HG03457 (cell line): ENCODE data around the gene LAMA4.

Experiments
- ATAC-seq: cut with Tn5 transposase; IDR thresholded peaks from one replicate; pipeline ENCODE4 v1.9.1; 2021; ENCODE audit warnings: moderate number of reproducible peaks; ENCODE audit not compliant: unreplicated experiment

The LAMA4 gene, protein sequence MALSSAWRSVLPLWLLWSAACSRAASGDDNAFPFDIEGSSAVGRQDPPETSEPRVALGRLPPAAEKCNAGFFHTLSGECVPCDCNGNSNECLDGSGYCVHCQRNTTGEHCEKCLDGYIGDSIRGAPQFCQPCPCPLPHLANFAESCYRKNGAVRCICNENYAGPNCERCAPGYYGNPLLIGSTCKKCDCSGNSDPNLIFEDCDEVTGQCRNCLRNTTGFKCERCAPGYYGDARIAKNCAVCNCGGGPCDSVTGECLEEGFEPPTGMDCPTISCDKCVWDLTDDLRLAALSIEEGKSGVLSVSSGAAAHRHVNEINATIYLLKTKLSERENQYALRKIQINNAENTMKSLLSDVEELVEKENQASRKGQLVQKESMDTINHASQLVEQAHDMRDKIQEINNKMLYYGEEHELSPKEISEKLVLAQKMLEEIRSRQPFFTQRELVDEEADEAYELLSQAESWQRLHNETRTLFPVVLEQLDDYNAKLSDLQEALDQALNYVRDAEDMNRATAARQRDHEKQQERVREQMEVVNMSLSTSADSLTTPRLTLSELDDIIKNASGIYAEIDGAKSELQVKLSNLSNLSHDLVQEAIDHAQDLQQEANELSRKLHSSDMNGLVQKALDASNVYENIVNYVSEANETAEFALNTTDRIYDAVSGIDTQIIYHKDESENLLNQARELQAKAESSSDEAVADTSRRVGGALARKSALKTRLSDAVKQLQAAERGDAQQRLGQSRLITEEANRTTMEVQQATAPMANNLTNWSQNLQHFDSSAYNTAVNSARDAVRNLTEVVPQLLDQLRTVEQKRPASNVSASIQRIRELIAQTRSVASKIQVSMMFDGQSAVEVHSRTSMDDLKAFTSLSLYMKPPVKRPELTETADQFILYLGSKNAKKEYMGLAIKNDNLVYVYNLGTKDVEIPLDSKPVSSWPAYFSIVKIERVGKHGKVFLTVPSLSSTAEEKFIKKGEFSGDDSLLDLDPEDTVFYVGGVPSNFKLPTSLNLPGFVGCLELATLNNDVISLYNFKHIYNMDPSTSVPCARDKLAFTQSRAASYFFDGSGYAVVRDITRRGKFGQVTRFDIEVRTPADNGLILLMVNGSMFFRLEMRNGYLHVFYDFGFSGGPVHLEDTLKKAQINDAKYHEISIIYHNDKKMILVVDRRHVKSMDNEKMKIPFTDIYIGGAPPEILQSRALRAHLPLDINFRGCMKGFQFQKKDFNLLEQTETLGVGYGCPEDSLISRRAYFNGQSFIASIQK (N-terminal part only)

DNA sequence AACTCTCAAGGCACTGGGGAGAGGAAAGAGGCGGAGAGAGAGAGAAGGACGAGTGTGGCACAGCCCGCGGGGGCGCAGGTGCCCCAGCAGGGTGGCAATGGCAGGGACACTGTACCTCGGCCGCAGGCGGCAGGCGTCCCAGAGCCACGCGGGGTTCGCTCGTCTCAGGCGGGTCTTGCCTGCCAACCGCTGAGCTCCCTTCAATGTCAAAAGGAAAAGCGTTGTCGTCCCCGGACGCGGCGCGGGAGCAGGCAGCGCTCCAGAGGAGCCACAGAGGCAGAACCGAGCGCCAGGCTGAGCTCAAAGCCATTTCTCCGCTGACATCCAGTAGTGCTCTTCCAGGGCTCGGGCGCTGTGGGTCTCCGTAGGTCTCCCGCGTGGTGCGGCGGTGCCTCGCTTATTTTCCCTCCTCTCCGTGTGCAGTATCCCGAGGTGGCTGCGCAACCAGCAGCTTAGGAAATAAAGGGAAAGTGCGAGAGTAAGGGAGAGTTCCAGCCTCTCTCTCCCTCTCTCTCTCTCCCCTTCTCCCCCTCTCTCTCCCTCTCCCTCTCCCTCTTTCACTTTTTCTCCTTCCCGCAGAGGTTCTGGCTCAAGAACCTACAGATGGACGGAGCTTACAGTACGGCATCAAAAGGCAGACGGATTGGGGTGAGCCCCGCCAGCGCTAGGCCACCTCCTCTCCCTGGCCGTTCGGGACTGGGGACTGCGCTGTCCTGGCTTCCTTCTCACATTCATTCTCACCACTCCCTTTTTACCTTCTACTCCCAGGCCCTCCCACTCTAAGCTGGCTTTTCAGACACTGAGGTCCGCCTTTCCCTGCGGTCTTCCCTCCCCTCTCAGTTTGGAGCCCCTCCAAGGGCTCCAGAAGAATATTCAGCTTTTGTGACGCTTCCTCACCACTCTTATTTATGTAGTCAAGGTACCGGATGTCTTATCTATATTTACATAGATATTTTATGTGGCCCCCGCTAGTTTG is at the start of gene LAMA4:
LAMA4 (minus strand) TSS at position 727 of the 976 bp plus-strand sequence; CDS start at position 310, 417 bp downstream.
- ATAC-seq = no peak

DNA sequence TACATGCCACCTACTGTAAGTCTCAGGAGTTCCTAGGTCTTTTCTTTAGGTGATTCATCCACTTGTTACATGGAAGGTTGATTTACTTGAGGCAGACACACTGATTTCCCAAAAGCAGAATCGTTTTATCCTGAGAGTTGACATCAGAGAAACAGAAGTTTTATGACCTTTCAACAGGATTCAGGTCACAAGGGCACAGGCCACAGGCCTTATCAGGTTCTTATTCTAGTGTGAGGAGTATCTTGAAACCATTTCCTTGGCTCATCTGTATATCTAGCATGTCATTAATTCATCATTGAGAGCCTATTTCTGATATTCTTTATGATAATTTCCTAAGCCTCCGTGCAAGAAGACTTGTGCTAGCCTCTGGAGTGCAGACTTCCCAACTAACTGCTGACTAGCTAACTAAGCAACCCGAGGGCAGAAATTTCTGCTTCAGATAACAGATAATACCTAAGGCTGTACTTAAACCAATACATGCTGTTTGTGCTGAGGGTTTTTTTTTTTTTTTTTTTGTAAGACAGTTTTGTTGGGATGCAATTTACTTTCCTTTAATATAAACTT is 47.9 kb upstream of the LAMA4 start:
- ATAC-seq = no peak

DNA sequence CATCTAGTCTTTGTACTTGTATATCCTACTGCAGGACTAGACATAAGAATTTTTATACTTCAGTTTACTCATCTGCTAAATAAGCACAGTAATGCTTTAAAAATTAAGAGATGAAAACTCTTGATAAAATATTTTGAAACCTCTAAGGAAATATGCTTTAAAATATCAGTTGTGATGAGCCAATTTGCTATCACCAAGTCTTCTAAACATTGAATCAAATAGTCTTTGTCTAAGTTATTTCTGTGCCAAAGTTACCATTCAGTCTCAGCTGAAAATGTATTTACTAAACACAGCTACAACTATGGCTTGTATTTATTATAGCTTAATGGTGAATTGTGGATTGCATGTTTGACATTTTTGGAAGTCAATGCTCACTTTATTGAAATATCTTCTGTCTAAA is 46.5 kb upstream of the LAMA4 start:
- ATAC-seq = no peak

DNA sequence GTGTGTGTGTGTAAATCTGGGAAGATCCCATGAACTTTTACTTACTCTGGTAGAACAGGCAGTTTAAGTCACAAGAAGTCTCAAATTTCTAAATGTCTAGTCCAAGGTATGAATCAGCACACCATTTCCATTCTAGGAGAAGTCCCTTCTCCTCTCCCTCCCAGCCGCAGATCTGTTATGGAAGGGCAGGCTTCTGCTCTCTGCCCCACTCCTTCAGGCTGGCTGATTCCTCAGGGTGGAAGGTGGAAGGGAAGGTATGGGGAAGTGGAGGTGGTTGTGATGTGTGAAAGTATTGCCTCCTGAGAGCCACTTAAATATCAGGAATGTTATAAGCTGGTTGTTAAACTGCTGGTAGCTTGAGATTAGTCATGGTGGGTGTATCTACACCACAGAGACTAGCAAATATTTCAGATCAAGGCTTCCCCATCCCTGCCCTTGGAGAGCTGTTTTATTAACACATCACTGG is 44.5 kb upstream of the LAMA4 start:
- ATAC-seq = no peak

DNA sequence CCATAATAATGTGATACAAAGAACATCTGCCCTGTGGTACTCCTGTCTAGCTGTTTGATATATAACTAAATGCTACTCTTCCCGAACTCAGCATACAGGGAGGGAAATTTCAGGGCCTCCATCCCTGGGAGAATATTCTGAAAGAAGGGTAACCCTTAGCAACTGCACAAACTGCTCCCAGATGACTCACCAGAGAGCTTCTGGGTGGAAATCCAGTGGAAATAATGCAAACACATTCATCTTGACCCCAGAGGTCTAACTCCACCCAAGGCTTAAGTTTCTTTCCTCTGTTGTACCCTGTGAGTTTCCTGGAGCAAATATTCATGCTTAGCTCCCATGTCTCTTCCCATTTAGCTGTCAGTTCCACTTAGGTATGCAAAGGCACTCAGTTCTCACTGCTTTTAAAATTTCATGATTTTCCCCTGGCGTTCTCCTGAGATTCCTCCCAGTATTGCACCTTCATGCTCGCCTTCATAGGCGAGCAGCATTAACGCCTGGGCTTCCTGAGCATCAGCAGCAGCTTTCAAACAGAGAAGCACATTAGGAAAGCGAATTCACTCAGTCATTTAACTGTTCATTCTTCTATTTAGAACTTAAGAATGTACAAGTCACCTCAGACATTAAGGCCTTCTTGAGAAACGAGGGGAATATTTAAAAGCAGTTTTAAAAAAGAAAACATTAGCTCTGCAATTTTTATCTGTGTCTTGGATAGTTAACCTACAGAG is 43.8 kb upstream of the LAMA4 start:
- no peak for ATAC-seq

DNA sequence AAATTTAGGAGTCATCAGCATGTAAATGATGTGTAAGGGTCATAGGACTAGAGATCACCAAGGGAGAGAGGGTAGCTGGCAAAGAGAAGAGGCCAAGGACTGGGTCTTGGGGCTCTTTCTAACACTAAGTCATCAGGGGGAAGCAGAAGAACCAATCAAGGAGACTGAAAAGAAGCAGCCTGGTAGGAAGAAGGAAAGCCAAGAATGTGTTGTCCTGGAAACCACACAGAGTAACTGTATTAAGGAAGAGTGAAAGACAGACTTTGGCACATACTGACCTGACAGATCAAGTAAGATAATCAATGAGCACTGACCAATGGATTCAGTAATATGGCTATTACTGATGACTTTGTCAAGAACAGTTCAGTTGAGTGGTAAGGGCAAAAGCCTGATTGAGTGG is 42.3 kb upstream of the LAMA4 start:
- no peak for ATAC-seq

DNA sequence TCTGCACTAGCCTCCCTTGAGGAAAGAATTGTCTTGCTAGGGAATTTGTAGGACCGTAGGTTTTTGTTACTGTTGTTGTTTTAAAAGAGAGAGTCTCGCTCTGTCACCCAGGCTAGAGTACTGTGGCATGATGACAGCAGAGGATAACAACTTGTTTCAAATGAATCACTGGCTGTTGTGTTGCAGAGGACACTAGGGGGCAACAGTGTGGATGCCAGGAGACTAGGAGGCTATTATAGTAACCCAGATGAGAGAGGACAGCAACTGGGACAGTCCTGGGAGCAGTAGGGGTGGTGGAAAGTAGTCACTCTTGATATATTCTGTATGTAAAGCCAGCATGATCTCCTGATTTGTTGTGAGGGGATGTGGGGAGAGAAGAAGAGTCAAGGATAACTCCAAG is 41.8 kb upstream of the LAMA4 start:
- no peak for ATAC-seq

DNA sequence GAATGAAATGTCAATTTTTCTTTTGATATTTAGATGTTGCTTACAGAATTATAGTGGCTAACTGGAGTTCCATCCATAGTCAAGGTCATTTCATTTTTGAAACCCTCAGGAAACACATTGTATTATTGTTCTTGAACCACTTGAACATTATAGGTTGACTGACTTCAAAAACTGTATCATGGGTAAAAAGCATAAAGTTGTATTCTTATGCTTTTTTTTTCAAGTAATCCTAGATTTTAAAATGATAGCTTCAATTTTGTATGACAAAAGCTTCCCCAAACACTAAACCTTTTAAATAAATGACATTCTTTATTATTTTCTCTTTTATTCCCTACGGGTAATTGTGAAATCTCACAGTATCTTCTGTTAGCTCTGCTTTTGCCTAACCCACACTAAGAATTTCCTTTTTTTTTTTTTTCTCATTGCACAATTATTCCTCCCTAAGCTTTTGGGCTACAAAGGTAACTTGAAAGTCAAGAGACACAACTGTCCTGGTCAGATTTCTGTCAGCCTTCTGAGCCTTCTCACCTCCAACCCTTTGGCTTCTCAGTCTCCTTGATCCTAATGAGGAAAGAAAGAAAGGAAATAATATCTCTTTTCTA is 36.9 kb upstream of the LAMA4 start:
- ATAC-seq = no peak

DNA sequence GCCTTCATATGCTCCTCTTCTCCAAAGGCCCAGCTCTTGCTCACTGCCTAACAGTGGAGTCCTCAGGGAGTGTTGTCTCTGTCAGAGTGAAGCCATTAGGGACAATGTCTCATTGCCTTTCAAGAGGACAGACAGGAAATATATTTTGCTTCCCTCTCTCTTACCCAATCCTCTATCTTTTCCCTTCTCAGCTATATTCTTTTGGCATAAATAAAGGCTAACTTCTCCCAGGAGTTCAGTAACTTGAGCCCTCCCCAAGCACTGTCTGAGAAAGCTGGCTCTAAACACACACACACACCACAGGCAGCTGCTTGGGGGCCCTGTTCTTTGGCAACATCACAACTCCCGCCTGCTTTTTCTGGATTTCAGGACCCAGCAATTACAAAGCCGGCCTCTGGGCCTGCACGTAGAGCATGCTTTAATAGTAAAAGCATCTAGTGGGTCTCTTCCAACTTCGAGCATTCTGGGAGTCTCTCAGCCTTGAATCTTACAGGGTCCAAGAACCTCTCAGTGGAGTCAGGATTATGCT is 34.7 kb upstream of the LAMA4 start:
- ATAC-seq = no peak

DNA sequence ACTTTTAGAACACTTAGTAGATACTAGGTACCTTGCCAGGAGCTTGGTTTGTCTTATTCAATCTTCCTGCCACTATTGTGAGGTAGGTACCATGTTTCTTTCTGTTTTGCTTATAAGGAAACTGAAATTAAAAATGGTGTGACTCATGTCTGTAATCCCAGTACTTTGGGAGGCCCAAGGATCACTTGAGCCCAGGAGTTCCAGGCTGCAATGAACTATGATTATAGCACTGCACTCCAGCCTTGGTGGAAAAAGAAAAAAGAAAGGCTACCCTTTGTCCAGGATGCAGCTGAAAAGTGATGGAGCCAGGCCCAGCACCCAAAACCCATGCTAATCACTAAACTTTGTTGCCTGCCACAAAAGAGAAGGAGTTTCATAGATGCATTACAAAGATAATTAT is 34.1 kb upstream of the LAMA4 start:
- no peak for ATAC-seq

DNA sequence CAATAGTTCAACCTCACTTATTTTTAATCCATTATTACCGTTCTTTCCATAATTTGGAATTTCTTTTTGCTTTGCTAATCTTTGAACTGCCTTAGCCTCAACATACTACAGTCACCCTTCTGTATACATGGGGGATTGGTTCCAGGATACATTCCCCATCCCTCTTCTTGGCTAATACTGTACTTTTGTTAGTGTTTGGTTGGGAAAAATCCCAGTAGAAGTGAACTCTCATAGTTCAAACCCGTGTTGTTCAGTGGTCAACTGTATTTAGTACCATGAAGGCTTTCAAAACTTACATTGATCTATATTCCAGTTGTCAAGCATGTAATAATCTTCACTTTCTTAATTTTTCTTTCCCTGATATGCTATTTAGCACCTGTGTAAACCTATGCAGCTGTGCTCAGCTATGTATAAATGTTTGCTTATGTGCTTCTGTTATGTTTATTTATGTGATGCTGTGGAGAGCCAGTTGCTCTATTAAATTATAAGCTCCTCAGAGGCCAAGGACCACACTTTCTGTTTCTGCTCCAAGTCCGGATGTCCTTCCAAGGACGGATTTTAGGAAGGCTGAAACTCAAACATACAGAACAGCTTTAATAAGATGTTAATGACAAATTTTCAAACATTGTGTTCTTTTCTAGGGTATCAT is 33.3 kb upstream of the LAMA4 start:
- ATAC-seq = no peak

DNA sequence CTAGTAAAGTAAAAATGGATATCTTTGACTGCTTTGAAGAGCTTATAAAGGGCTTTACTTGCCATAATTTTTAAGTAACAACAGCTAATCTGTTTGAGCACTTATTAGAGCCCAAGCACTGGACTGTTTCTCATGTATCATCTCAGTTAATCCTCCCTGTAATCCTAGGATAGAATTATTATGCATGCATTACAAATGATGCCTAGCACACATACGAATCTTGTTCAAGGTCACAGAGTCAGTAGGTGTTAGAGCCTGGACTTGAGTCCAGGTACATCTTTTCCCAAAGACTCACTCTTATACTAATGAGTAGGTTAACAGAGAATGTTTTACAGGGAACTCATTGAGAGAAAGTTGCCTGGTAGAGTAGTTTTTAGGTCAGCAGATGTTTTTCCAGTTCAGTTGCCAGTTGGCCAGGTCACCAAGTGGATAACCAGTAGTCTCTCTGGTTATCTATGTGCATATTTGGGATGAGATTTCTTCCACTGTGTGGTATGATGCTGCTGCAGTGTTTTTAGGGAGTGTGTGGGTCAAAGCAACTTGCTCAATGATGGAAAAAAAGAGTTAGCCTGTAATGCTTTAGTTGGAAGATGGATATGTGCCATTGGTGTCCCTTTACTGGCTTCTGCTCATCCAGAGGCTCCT is 32.3 kb upstream of the LAMA4 start:
- no peak for ATAC-seq

DNA sequence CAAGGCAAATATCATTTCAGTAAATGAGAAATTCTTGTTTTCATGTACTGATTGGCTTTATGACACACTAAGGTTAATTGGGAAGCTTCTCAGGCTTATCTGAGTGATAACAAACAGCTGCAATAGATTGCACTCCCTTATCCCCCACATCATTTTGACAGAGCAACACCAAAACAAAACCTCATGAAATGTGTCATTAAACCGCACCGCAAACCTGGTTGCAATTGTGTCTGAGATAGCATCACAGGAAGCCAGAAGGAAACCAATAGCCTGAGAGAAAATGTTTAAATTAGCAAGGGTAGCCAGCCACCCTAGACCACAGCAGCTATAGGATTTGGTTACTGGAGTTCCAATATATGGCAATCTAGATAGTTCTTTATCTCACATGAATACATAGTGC is 31.6 kb upstream of the LAMA4 start:
- peak; percentile 71 for ATAC-seq

DNA sequence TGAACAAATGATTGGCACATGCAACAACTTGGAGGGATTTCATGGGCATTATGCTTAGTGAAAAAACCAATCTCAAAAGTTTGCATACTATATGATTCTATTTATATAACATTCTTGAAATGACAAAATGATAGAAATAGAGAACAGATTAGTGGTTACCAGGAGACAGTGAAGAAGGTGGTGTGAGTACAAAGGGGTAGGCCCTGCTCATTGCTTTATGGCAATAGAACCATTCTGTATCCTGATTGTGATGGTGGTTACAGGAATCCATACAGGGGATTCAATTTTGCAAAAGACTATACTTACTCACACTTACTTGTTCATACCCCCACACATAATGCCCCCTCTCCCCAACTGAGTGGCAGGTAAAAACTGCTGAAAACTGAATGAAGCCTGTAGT is 30.2 kb upstream of the LAMA4 start:
- no peak for ATAC-seq

DNA sequence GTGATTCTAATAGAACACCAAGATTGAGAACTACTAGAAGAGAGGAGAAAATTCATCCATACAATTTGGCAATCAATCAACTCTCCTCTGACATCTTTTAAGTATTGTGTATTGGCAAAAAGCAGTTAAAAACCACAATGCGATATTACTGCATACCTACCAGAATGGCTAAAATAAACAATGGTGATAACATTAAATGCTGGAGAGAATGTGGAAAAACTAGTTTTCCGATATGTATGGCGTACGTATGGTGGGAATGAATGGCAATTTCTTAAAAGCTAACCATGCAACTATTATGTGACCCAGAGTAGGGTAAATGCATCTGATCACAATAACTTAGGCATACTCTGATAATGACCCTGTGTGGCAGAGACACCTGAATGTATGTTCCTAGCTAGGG is 29.3 kb upstream of the LAMA4 start:
- ATAC-seq = no peak

DNA sequence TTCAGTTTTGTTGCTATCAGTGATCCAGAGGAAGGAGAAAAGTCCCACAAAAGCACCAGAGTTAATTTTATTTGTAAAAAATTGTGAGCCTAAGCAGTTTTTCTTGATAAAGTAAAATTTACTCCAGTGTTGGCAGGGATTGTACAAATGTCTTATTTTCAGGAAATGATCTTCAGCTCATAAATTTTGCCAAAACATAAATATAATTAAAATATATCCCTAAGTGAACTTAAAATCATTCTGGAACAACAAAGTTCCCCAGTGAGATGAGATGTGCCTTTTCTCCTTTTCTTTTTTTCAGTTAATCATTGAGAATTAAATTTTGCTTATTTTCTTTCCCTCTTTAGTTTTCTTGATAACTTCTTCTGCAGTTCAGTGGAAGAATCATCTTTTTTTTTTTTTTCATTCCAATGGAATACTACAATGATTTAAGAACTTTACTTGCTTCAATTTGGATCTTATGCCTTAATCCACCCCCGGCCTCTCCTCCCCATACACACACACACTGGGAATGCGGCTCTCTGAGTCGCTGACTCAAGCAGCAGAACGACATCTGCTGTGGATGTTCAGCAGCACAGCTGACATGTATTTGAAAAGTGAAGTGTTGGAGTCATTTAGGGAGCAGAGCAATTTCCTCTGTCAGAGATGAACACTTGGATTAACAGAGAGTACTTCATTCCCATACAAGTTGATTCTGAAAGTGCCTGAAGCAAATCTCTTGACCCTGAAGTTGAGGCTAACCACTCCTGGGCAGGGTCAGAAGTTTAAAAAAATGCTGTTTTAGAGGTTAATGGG is 27.7 kb upstream of the LAMA4 start:
- no peak for ATAC-seq
